HepG2 (cell line): Measurements from ENCODE around the gene MTO1. TPM values are rescaled to one million over a fixed set of nuclear protein-coding genes. Genes with fewer than 3 reads are reported as not detected.

Source experiments
- ARNT ChIP-seq: fragments of 450-650 bp; IDR thresholded peaks from 2 replicates; pipeline ENCODE4 v1.6.1; 2017
- CEBPB ChIP-seq: IDR thresholded peaks from 2 replicates; pipeline ENCODE4 v1.6.1; 2011; ENCODE audit warnings: low read depth, low read length, improper control_type of control experiment, borderline replicate concordance
- ELF3 ChIP-seq: IDR thresholded peaks from 2 replicates; pipeline ENCODE4 v1.6.1; 2016; ENCODE audit warnings: missing genetic modification reagents, missing compliant biosample characterization
- ESRRA ChIP-seq: sonication (generic); formaldehyde crosslinking; IDR thresholded peaks from 2 replicates; pipeline ENCODE4 v1.5.1; 2020; ENCODE audit warnings: mild to moderate bottlenecking, low read depth, missing genetic modification reagents
- FOXC1 ChIP-seq: sonication (generic); formaldehyde crosslinking; IDR thresholded peaks from 2 replicates; pipeline ENCODE4 v1.8.0; 2022; ENCODE audit warnings: mild to moderate bottlenecking, missing genetic modification reagents, borderline replicate concordance
- KDM1A ChIP-seq: IDR thresholded peaks from 2 replicates; pipeline ENCODE4 v1.6.1; 2016; ENCODE audit warnings: missing compliant biosample characterization
- KDM4B ChIP-seq: sonication (generic); formaldehyde crosslinking; IDR thresholded peaks from 2 replicates; pipeline ENCODE4 v1.4.0; 2020; ENCODE audit warnings: missing genetic modification reagents
- NFE2 ChIP-seq: sonication (generic); formaldehyde crosslinking; IDR thresholded peaks from 2 replicates; pipeline ENCODE4 v1.4.0; 2020; ENCODE audit warnings: missing genetic modification reagents
- RAD21 ChIP-seq: fragments of 450-650 bp; formaldehyde crosslinking; IDR thresholded peaks from 2 replicates; pipeline ENCODE4 v1.5.0; 2020; ENCODE audit warnings: mild to moderate bottlenecking
- SAFB2 ChIP-seq: sonication (generic); formaldehyde crosslinking; IDR thresholded peaks from 2 replicates; pipeline ENCODE4 v1.5.1; 2020; ENCODE audit warnings: missing genetic modification reagents, low read depth, mild to moderate bottlenecking, borderline replicate concordance
- SP1 ChIP-seq, 2 experiments: fragments of 450-650 bp in 1 of 2; sonication (generic) in 1 of 2; formaldehyde crosslinking in 1 of 2; IDR thresholded peaks; 2 replicates each; pipeline versions ENCODE4 v1.4.0 to v1.6.1; 2016 to 2020; ENCODE audit warnings: missing genetic modification reagents in 1 of 2
- SPEN ChIP-seq: sonication (generic); formaldehyde crosslinking; IDR thresholded peaks from 2 replicates; pipeline ENCODE4 v1.5.1; 2020; ENCODE audit warnings: low read depth, mild to moderate bottlenecking, missing genetic modification reagents
- TMF1 ChIP-seq: sonication (generic); formaldehyde crosslinking; IDR thresholded peaks from 2 replicates; pipeline ENCODE4 v1.8.1; 2022; ENCODE audit warnings: low read depth, missing genetic modification reagents
- ZNF292 ChIP-seq: sonication (generic); formaldehyde crosslinking; IDR thresholded peaks from 2 replicates; pipeline ENCODE4 v1.8.1; 2022; ENCODE audit warnings: mild to moderate bottlenecking, low read depth, missing genetic modification reagents, borderline replicate concordance
- ZNF33A ChIP-seq: sonication (generic); formaldehyde crosslinking; IDR thresholded peaks from 2 replicates; pipeline ENCODE4 v1.5.1; 2020; ENCODE audit warnings: missing genetic modification reagents, mild to moderate bottlenecking, moderate library complexity, borderline replicate concordance
- ZNF350 ChIP-seq: sonication (generic); formaldehyde crosslinking; IDR thresholded peaks from 2 replicates; pipeline ENCODE4 v1.4.0; 2020; ENCODE audit warnings: mild to moderate bottlenecking, low read depth, missing genetic modification reagents, borderline replicate concordance
- ZNF678 ChIP-seq: sonication (generic); formaldehyde crosslinking; IDR thresholded peaks from 2 replicates; pipeline ENCODE4 v1.4.0; 2020; ENCODE audit warnings: mild to moderate bottlenecking, missing genetic modification reagents
- polyA plus RNA-seq, 8 experiments: library from polyadenylated mRNA; depleted of rRNA in 3 of 8; stranded (reverse) in 7 of 8; unstranded in 1 of 8; fragments of >200 nt; fragmentation: Illumina TruSeq in 4 of 8; extraction: Trizol in 4 of 8; gene quantifications; 2 replicates each; pipeline versions ENCODE4 v1.2.1 to v1.2.3, GENCODE V29; 2011 to 2016; ENCODE audit warnings: low read depth in 4 of 8, missing spikeins in 1 of 8, mixed read lengths in 1 of 8; ENCODE audit not compliant: insufficient read depth in 1 of 8
- total RNA-seq, 5 experiments: library from RNA; depleted of rRNA; stranded (reverse); fragments of >200 nt; fragmentation: Illumina TruSeq; extraction: Trizol; gene quantifications; 2 replicates each; pipeline ENCODE4 v1.2.3, GENCODE V29; 2016; ENCODE audit warnings: low read depth in 1 of 5
- TF ChIP-seq, protein P1 (sequence below): fragments of 450-650 bp; IDR thresholded peaks from 2 replicates; pipeline ENCODE4 v1.6.1; 2017
- TF ChIP-seq, protein P2 (sequence below): sonication (generic); formaldehyde crosslinking; IDR thresholded peaks from 2 replicates; pipeline ENCODE4 v1.5.0; 2020; ENCODE audit warnings: mild to moderate bottlenecking, low read depth, missing genetic modification reagents, borderline replicate concordance
- TF ChIP-seq, protein P3 (sequence below): sonication (generic); formaldehyde crosslinking; IDR thresholded peaks from 2 replicates; pipeline ENCODE4 v1.5.0; 2020; ENCODE audit warnings: missing genetic modification reagents
- TF ChIP-seq, protein P4 (sequence below): sonication (generic); formaldehyde crosslinking; IDR thresholded peaks from 2 replicates; pipeline ENCODE4 v1.9.0; 2021; ENCODE audit warnings: mild to moderate bottlenecking, missing genetic modification reagents

Gene MTO1
- total and polyA plus RNA-seq, 2 of the 13 experiments (the other 11 are each of a cell fraction or from before 2014, with no cell fraction given) = 21.1 to 45.3 TPM

DNA sequence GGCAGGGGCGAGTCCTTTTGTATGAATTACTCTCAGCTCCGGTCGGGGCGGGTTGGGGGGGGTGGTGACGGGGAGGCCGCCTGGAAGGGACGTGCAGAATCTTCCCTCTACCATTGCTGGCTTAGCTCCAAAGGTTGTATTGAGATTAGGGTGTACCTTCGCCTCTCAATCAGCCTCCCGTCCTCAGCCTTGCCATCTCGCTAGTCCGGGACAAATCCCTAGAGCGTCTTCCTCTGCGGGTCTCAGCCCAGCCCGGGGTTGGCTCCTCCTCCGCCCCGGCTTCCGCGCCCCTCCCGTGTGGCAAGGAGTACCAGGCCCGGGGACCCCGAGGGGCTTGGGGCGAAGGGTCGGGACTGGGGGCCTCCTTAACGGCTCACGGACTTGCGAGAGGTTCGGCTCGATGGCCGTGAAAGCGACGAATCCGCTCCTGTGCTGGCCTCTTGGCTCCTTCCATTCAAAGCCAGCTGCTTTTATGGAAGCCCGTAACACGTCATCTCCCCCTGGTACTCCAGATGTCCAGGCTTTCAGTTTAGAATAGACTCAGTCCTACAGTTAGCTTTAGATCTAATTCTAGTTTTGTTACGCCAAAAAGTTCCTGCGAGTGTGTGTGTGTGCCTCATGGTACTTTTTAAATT, 59.9 kb downstream of the MTO1 start (continued):
- no peak for TF ChIP-seq ESRRA (CRISPR knock-in tag)
- no peak for TF ChIP-seq ELF3 (CRISPR knock-in tag)
- TF ChIP-seq FOXC1 (CRISPR knock-in tag) = no peak
- TF ChIP-seq, protein P1, sequence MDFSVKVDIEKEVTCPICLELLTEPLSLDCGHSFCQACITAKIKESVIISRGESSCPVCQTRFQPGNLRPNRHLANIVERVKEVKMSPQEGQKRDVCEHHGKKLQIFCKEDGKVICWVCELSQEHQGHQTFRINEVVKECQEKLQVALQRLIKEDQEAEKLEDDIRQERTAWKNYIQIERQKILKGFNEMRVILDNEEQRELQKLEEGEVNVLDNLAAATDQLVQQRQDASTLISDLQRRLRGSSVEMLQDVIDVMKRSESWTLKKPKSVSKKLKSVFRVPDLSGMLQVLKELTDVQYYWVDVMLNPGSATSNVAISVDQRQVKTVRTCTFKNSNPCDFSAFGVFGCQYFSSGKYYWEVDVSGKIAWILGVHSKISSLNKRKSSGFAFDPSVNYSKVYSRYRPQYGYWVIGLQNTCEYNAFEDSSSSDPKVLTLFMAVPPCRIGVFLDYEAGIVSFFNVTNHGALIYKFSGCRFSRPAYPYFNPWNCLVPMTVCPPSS = no peak
- TF ChIP-seq CEBPB = no peak
- no peak for TF ChIP-seq ARNT
- TF ChIP-seq ZNF350 (CRISPR knock-in tag) = no peak; the same call in 1 of the 2 replicates
- TF ChIP-seq, protein P2, sequence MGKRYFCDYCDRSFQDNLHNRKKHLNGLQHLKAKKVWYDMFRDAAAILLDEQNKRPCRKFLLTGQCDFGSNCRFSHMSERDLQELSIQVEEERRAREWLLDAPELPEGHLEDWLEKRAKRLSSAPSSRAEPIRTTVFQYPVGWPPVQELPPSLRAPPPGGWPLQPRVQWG (CRISPR knock-in tag) = no peak
- no peak for TF ChIP-seq ZNF292 (CRISPR knock-in tag)
- TF ChIP-seq SP1 (IDR thresholded peaks at IDR 0.05) = no peak
- TF ChIP-seq SP1 (CRISPR knock-in tag; IDR thresholded peaks at IDR 0.05) = no peak
- TF ChIP-seq ZNF678 (CRISPR knock-in tag) = no peak
- no peak for TF ChIP-seq KDM4B (CRISPR knock-in tag)
- no peak for TF ChIP-seq SAFB2
- TF ChIP-seq, protein P3, sequence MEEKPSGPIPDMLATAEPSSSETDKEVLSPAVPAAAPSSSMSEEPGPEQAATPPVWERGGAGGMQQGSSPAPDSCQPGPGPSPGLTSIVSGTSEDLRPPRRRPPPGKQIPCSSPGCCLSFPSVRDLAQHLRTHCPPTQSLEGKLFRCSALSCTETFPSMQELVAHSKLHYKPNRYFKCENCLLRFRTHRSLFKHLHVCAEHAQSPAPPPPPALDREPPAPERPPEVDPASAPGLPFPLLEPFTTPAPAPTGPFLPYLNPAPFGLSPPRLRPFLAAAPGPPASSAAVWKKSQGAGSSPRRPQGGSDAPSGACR (CRISPR knock-in tag) = no peak
- TF ChIP-seq, protein P4, sequence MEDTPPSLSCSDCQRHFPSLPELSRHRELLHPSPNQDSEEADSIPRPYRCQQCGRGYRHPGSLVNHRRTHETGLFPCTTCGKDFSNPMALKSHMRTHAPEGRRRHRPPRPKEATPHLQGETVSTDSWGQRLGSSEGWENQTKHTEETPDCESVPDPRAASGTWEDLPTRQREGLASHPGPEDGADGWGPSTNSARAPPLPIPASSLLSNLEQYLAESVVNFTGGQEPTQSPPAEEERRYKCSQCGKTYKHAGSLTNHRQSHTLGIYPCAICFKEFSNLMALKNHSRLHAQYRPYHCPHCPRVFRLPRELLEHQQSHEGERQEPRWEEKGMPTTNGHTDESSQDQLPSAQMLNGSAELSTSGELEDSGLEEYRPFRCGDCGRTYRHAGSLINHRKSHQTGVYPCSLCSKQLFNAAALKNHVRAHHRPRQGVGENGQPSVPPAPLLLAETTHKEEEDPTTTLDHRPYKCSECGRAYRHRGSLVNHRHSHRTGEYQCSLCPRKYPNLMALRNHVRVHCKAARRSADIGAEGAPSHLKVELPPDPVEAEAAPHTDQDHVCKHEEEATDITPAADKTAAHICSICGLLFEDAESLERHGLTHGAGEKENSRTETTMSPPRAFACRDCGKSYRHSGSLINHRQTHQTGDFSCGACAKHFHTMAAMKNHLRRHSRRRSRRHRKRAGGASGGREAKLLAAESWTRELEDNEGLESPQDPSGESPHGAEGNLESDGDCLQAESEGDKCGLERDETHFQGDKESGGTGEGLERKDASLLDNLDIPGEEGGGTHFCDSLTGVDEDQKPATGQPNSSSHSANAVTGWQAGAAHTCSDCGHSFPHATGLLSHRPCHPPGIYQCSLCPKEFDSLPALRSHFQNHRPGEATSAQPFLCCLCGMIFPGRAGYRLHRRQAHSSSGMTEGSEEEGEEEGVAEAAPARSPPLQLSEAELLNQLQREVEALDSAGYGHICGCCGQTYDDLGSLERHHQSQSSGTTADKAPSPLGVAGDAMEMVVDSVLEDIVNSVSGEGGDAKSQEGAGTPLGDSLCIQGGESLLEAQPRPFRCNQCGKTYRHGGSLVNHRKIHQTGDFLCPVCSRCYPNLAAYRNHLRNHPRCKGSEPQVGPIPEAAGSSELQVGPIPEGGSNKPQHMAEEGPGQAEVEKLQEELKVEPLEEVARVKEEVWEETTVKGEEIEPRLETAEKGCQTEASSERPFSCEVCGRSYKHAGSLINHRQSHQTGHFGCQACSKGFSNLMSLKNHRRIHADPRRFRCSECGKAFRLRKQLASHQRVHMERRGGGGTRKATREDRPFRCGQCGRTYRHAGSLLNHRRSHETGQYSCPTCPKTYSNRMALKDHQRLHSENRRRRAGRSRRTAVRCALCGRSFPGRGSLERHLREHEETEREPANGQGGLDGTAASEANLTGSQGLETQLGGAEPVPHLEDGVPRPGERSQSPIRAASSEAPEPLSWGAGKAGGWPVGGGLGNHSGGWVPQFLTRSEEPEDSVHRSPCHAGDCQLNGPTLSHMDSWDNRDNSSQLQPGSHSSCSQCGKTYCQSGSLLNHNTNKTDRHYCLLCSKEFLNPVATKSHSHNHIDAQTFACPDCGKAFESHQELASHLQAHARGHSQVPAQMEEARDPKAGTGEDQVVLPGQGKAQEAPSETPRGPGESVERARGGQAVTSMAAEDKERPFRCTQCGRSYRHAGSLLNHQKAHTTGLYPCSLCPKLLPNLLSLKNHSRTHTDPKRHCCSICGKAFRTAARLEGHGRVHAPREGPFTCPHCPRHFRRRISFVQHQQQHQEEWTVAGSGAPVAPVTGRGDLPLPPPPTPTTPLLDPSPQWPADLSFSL (CRISPR knock-in tag) = no peak
- TF ChIP-seq KDM1A (CRISPR knock-in tag) = no peak
- TF ChIP-seq SPEN (CRISPR knock-in tag) = no peak
- TF ChIP-seq ZNF33A (CRISPR knock-in tag) = no peak
- no peak for TF ChIP-seq TMF1
- peak; percentile 32; the same call in 1 of the 2 replicates for TF ChIP-seq RAD21 (CRISPR knock-in tag)
- TF ChIP-seq NFE2 = no peak
